ENCODE results near the gene RPL12. TPM values are rescaled to one million over a fixed set of nuclear protein-coding genes. Genes with fewer than 3 reads are reported as not detected.

The RPL12 gene
- total and polyA plus RNA-seq, 9 of the 15 experiments (the other 6 are each of a cell fraction or from before 2014, with no cell fraction given): 1,614 to 4,558 (median 2,531) TPM

Small RNA genes within 50 kb of the gene (small RNA-seq; reads per million reads assigned to genes)
- gene RF00019 (not detected), gene SNORA65 (277 reads per million, percentile 99 among the genes with 10 or more reads in this experiment)

Other genes with a start within 250 kb of the RPL12 start
- 1.6 and 2.7 TPM in 2 replicates for gene GARNL3, start 186.6 kb downstream of the RPL12 start, total RNA-seq (2014; rRNA removed)
- 1.3 and 2.6 TPM in 2 replicates for gene GARNL3, start 186.6 kb downstream of the RPL12 start, total RNA-seq (2014; rRNA removed; fragmentation: Illumina TruSeq; extraction: Trizol)
- gene GARNL3, start 186.6 kb downstream of the RPL12 start, total RNA-seq (2015; rRNA removed; fragmentation: Illumina TruSeq; extraction: Trizol): 0.87 and 1.8 TPM in 2 replicates
- gene GARNL3, start 186.6 kb downstream of the RPL12 start, total RNA-seq (2021): 1.2 and 2.5 TPM in 2 replicates
- 0.97 and 2.7 TPM in 2 replicates for gene GARNL3, start 186.6 kb downstream of the RPL12 start, polyA plus RNA-seq (2011; rRNA removed)
- gene GARNL3, start 186.6 kb downstream of the RPL12 start, polyA plus RNA-seq (2014; fragmentation: Illumina TruSeq; extraction: Trizol): 1.5 TPM in 2 replicates
- under 1 TPM; 0.35 to 0.46 TPM for gene GARNL3, start 186.6 kb downstream of the RPL12 start, polyA plus RNA-seq (2014; fragmentation: Nextera tagmentation; extraction: Ambion mirVana)
- gene GARNL3, start 186.6 kb downstream of the RPL12 start, polyA plus RNA-seq (2014; rRNA removed): 1.7 and 2.0 TPM in 2 replicates
- gene SLC2A8, start 54.2 kb downstream of the RPL12 start, total RNA-seq (2014; rRNA removed): 9.7 and 12.6 TPM in 2 replicates
- gene SLC2A8, start 54.2 kb downstream of the RPL12 start, total RNA-seq (2014; rRNA removed; fragmentation: Illumina TruSeq; extraction: Trizol): 1.6 and 2.4 TPM in 2 replicates
- 5.2 and 6.7 TPM in 2 replicates for gene SLC2A8, start 54.2 kb downstream of the RPL12 start, total RNA-seq (2015; rRNA removed; fragmentation: Illumina TruSeq; extraction: Trizol)
- gene SLC2A8, start 54.2 kb downstream of the RPL12 start, total RNA-seq (2021): 10.3 and 12.9 TPM in 2 replicates
- 5.4 and 8.1 TPM in 2 replicates for gene SLC2A8, start 54.2 kb downstream of the RPL12 start, polyA plus RNA-seq (2011; rRNA removed)
- gene SLC2A8, start 54.2 kb downstream of the RPL12 start, polyA plus RNA-seq (2014; fragmentation: Illumina TruSeq; extraction: Trizol): 3.6 and 6.2 TPM in 2 replicates
- 1 to 10 TPM in 1 of 2 experiments, under 1 TPM in 1; 0.13 to 1.1 TPM for gene SLC2A8, start 54.2 kb downstream of the RPL12 start, polyA plus RNA-seq (2014; fragmentation: Nextera tagmentation; extraction: Ambion mirVana)
- gene SLC2A8, start 54.2 kb downstream of the RPL12 start, polyA plus RNA-seq (2014; rRNA removed): 9.9 and 10.4 TPM in 2 replicates
- gene ZNF79, start 27.0 kb downstream of the RPL12 start, total RNA-seq (2014; rRNA removed): 6.0 and 6.6 TPM in 2 replicates
- gene ZNF79, start 27.0 kb downstream of the RPL12 start, total RNA-seq (2014; rRNA removed; fragmentation: Illumina TruSeq; extraction: Trizol): 5.3 and 5.6 TPM in 2 replicates
- 6.3 and 7.0 TPM in 2 replicates for gene ZNF79, start 27.0 kb downstream of the RPL12 start, total RNA-seq (2015; rRNA removed; fragmentation: Illumina TruSeq; extraction: Trizol)
- gene ZNF79, start 27.0 kb downstream of the RPL12 start, total RNA-seq (2021): 6.3 and 6.4 TPM in 2 replicates
- gene ZNF79, start 27.0 kb downstream of the RPL12 start, polyA plus RNA-seq (2011; rRNA removed): 2.7 and 3.4 TPM in 2 replicates
- 4.1 and 4.3 TPM in 2 replicates for gene ZNF79, start 27.0 kb downstream of the RPL12 start, polyA plus RNA-seq (2014; fragmentation: Illumina TruSeq; extraction: Trizol)
- under 1 TPM; 0.62 to 0.70 TPM for gene ZNF79, start 27.0 kb downstream of the RPL12 start, polyA plus RNA-seq (2014; fragmentation: Nextera tagmentation; extraction: Ambion mirVana)
- gene ZNF79, start 27.0 kb downstream of the RPL12 start, polyA plus RNA-seq (2014; rRNA removed): 3.7 and 5.1 TPM in 2 replicates
- gene LRSAM1, start 104 bp upstream of the RPL12 start, total RNA-seq (2014; rRNA removed): 9.0 and 9.9 TPM in 2 replicates
- gene LRSAM1, start 104 bp upstream of the RPL12 start, total RNA-seq (2014; rRNA removed; fragmentation: Illumina TruSeq; extraction: Trizol): 3.2 and 4.1 TPM in 2 replicates
- 4.6 and 5.5 TPM in 2 replicates for gene LRSAM1, start 104 bp upstream of the RPL12 start, total RNA-seq (2015; rRNA removed; fragmentation: Illumina TruSeq; extraction: Trizol)
- 16.2 and 16.9 TPM in 2 replicates for gene LRSAM1, start 104 bp upstream of the RPL12 start, total RNA-seq (2021)
- 4.7 and 6.1 TPM in 2 replicates for gene LRSAM1, start 104 bp upstream of the RPL12 start, polyA plus RNA-seq (2011; rRNA removed)
- 6.2 and 7.4 TPM in 2 replicates for gene LRSAM1, start 104 bp upstream of the RPL12 start, polyA plus RNA-seq (2014; fragmentation: Illumina TruSeq; extraction: Trizol)
- gene LRSAM1, start 104 bp upstream of the RPL12 start, polyA plus RNA-seq (2014; fragmentation: Nextera tagmentation; extraction: Ambion mirVana): under 1 TPM; 0.07 to 0.32 TPM
- 8.5 and 11.3 TPM in 2 replicates for gene LRSAM1, start 104 bp upstream of the RPL12 start, polyA plus RNA-seq (2014; rRNA removed)
- gene STXBP1, start 160.9 kb upstream of the RPL12 start, total RNA-seq (2014; rRNA removed): 9.7 and 14.7 TPM in 2 replicates
- gene STXBP1, start 160.9 kb upstream of the RPL12 start, total RNA-seq (2014; rRNA removed; fragmentation: Illumina TruSeq; extraction: Trizol): 5.6 and 6.0 TPM in 2 replicates
- 4.4 and 4.6 TPM in 2 replicates for gene STXBP1, start 160.9 kb upstream of the RPL12 start, total RNA-seq (2015; rRNA removed; fragmentation: Illumina TruSeq; extraction: Trizol)
- gene STXBP1, start 160.9 kb upstream of the RPL12 start, total RNA-seq (2021): 32.5 and 35.1 TPM in 2 replicates
- 11.1 and 15.9 TPM in 2 replicates for gene STXBP1, start 160.9 kb upstream of the RPL12 start, polyA plus RNA-seq (2011; rRNA removed)
- 20.2 and 23.8 TPM in 2 replicates for gene STXBP1, start 160.9 kb upstream of the RPL12 start, polyA plus RNA-seq (2014; fragmentation: Illumina TruSeq; extraction: Trizol)
- 1 to 10 TPM; 6.2 to 8.1 TPM for gene STXBP1, start 160.9 kb upstream of the RPL12 start, polyA plus RNA-seq (2014; fragmentation: Nextera tagmentation; extraction: Ambion mirVana)
- 10.9 and 12.7 TPM in 2 replicates for gene STXBP1, start 160.9 kb upstream of the RPL12 start, polyA plus RNA-seq (2014; rRNA removed)

Data from K562 (cell line).